IMR-90 (cell line): ENCODE measurements around the gene FAM111A.

ENCODE experiments used
- CEBPB ChIP-seq: IDR thresholded peaks from 2 replicates; pipeline ENCODE4 v1.6.1; 2012; ENCODE audit warnings: low read depth, low read length, improper control_type of control experiment
- FOS ChIP-seq: fragments of 150-350 bp; IDR thresholded peaks from 2 replicates; pipeline ENCODE4 v1.6.1; 2016; ENCODE audit warnings: low read depth, low read length
- RAD21 ChIP-seq: IDR thresholded peaks from 2 replicates; pipeline ENCODE4 v1.6.1; 2012; ENCODE audit warnings: low read length, improper control_type of control experiment
- TF ChIP-seq, protein P1 (sequence below): conservative IDR thresholded peaks from 2 replicates; pipeline ENCODE4 v1.5.1; 2012; ENCODE audit warnings: mild to moderate bottlenecking, low read depth, low read length, improper control_type of control experiment

DNA sequence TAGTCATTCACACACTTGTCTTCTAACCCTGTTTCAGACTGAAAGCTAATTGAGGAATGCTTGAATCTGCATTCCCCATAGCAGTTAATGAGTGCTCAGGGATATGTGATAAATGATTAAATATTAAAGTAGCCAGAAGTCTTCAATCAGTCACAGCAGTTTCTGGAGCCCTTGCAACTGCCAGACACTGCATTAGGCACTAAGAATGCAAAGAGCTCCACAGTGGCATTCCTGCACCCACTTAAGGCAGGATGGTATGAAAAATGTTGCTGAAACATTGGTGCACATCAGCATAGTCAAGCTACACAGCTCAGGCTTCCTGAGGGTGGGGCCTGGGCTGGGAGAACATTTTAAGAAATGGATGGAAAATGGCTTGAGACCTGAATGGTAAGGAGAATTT, 35.7 kb downstream of the FAM111A start:
- TF ChIP-seq, protein P1, sequence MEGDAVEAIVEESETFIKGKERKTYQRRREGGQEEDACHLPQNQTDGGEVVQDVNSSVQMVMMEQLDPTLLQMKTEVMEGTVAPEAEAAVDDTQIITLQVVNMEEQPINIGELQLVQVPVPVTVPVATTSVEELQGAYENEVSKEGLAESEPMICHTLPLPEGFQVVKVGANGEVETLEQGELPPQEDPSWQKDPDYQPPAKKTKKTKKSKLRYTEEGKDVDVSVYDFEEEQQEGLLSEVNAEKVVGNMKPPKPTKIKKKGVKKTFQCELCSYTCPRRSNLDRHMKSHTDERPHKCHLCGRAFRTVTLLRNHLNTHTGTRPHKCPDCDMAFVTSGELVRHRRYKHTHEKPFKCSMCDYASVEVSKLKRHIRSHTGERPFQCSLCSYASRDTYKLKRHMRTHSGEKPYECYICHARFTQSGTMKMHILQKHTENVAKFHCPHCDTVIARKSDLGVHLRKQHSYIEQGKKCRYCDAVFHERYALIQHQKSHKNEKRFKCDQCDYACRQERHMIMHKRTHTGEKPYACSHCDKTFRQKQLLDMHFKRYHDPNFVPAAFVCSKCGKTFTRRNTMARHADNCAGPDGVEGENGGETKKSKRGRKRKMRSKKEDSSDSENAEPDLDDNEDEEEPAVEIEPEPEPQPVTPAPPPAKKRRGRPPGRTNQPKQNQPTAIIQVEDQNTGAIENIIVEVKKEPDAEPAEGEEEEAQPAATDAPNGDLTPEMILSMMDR, result no peak
- TF ChIP-seq FOS (no peak), RAD21 (no peak), CEBPB (no peak)
